Body of pancreas (tissue), 4 donors: ENCODE measurements around the gene CLEC10A.
"Not testable (repeated sequence)": the region's sequence is repeated elsewhere in the genome, so short reads cannot be mapped to it uniquely, and the experiment has no call there.

Source experiments
- POLR2A ChIP-seq, 3 donors: fragments of 450-650 bp; IDR thresholded peaks; one replicate each; pipeline ENCODE4 v1.6.1; 2016; ENCODE audit warnings: antibody characterized with exemption in 3 of 3, mild to moderate bottlenecking in 2 of 3
- TF ChIP-seq, protein P1 (sequence below), 7 experiments: fragments of 450-650 bp in 4 of 7; fragments of 200-600 bp in 3 of 7; sonication (generic) in 3 of 7; IDR thresholded peaks; one replicate each; pipeline ENCODE4 v1.5.1; 2016 to 2019; ENCODE audit warnings: antibody characterized with exemption in 7 of 7

DNA sequence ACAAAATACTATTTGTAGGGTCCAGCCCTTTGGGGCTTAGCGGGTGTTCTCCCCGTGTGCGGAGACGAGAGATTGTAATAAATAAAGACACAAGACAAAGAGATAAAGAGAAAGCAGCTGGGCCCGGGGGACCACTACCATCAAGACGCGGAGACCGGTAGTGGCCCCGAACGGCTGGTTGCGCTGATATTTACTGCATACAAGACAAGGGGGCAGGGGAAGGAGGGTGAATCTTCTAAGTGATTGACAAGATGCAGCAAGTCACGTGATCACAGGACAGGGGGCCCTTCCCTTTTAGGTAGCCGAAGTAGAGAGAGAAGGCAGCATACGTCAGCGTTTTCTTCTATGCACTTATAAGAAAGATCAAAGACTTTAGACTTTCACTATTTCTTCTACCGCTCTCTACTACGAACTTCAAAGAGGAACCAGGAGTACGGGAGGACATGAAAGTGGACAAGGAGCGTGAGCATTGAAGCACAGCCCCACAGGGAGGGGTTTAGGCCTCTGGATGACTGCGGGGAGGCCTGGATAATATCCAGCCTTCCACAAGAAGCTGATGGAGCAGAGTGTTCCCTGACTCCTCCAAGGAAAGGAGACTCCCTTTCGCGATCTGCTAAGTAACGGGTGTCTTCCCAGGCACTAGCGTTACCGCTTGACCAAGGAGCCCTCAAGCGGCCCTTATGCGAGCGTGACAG lies 11.4 kb upstream of the CLEC10A start:
- TF ChIP-seq, protein P1, sequence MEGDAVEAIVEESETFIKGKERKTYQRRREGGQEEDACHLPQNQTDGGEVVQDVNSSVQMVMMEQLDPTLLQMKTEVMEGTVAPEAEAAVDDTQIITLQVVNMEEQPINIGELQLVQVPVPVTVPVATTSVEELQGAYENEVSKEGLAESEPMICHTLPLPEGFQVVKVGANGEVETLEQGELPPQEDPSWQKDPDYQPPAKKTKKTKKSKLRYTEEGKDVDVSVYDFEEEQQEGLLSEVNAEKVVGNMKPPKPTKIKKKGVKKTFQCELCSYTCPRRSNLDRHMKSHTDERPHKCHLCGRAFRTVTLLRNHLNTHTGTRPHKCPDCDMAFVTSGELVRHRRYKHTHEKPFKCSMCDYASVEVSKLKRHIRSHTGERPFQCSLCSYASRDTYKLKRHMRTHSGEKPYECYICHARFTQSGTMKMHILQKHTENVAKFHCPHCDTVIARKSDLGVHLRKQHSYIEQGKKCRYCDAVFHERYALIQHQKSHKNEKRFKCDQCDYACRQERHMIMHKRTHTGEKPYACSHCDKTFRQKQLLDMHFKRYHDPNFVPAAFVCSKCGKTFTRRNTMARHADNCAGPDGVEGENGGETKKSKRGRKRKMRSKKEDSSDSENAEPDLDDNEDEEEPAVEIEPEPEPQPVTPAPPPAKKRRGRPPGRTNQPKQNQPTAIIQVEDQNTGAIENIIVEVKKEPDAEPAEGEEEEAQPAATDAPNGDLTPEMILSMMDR (IDR thresholded peaks at IDR 0.05), result not testable (repeated sequence)
- not testable (repeated sequence) for TF ChIP-seq POLR2A (IDR thresholded peaks at IDR 0.05)
